Keratinocyte (primary cell): ENCODE measurements around the gene HOXC12. TPM values are rescaled to one million over a fixed set of nuclear protein-coding genes. Genes with fewer than 3 reads are reported as not detected.

ENCODE experiments used
- DNase-seq: peaks from one replicate; pipeline ENCODE4 v3.0.0-alpha.2; 2011; ENCODE audit warnings: low read depth, missing footprints, low spot score
- FAIRE-seq: peaks from 2 replicates; lab custom pipeline; 2011; peaks lifted over from hg19 to GRCh38; lab: Jason Lieb, UNC
- H2AFZ ChIP-seq: 2 replicates; pipeline ENCODE4 v1.6.0; 2012; ENCODE audit warnings: low read length, control low read depth, inconsistent platforms; ENCODE audit not compliant: control insufficient read depth
- H3K27ac ChIP-seq: 2 replicates; pipeline ENCODE4 v1.5.1; 2011; ENCODE audit warnings: low read length; ENCODE audit not compliant: control insufficient read depth, insufficient read depth
- H3K27me3 ChIP-seq: 3 replicates; pipeline ENCODE4 v1.6.0; 2011; ENCODE audit warnings: low read length; ENCODE audit not compliant: control insufficient read depth, insufficient read depth; ENCODE audit errors: extremely low read depth
- H3K36me3 ChIP-seq, 2 experiments: 2 replicates in 1 of 2; 3 replicates in 1 of 2; pipeline ENCODE4 v1.5.1; 2011; ENCODE audit warnings: low read length in 2 of 2, mild to moderate bottlenecking in 1 of 2; ENCODE audit not compliant: control insufficient read depth in 2 of 2, insufficient read depth in 2 of 2; ENCODE audit errors: extremely low read depth in 1 of 2
- H3K4me1 ChIP-seq: 3 replicates; pipeline ENCODE4 v1.5.1; 2011; ENCODE audit warnings: low read length; ENCODE audit not compliant: control insufficient read depth, insufficient read depth; ENCODE audit errors: extremely low read depth
- H3K4me2 ChIP-seq: 3 replicates; pipeline ENCODE4 v1.6.0; 2011; ENCODE audit warnings: low read depth, low read length; ENCODE audit not compliant: control insufficient read depth, insufficient read depth; ENCODE audit errors: extremely low read depth
- H3K4me3 ChIP-seq, 3 experiments: fragments of 200-600 bp in 1 of 3; sonication (generic) in 1 of 3; 2 replicates in 2 of 3; 3 replicates in 1 of 3; pipeline ENCODE4 v1.5.1; 2011 to 2016; ENCODE audit warnings: low read length in 3 of 3, mild to moderate bottlenecking in 3 of 3, control low read depth in 2 of 3, inconsistent platforms in 1 of 3, low read depth in 1 of 3, mixed read lengths in 1 of 3, mixed run types in 1 of 3, moderate library complexity in 1 of 3; ENCODE audit not compliant: control insufficient read depth in 2 of 3, insufficient read depth in 2 of 3; ENCODE audit errors: extremely low read depth in 1 of 3
- H3K79me2 ChIP-seq: 2 replicates; pipeline ENCODE4 v1.6.0; 2012; ENCODE audit warnings: low read length; ENCODE audit not compliant: control insufficient read depth, insufficient read depth
- H3K9ac ChIP-seq: 3 replicates; pipeline ENCODE4 v1.6.0; 2011; ENCODE audit warnings: low read length; ENCODE audit not compliant: control insufficient read depth, insufficient read depth; ENCODE audit errors: extremely low read depth
- H3K9me1 ChIP-seq: 3 replicates; pipeline ENCODE4 v1.6.0; 2011; ENCODE audit warnings: low read length; ENCODE audit not compliant: control insufficient read depth, insufficient read depth; ENCODE audit errors: extremely low read depth
- H3K9me3 ChIP-seq: 2 replicates; pipeline ENCODE4 v1.5.1; 2012; ENCODE audit warnings: low read depth, low read length; ENCODE audit not compliant: control insufficient read depth
- H4K20me1 ChIP-seq: 3 replicates; pipeline ENCODE4 v1.6.0; 2011; ENCODE audit warnings: low read length; ENCODE audit not compliant: control insufficient read depth, insufficient read depth; ENCODE audit errors: extremely low read depth
- EZH2 ChIP-seq: IDR thresholded peaks from one replicate; pipeline ENCODE4 v1.6.1; 2012; ENCODE audit warnings: inconsistent platforms, mild to moderate bottlenecking, low read length, moderate library complexity
- dilution Hi-C: fragments of 300-500 bp; cut with MboI; formaldehyde crosslinking; loops from one replicate; pipeline ENCODE4 v1.7.0; 2020; ENCODE audit warnings: low sequenced_read_pairs; ENCODE audit not compliant: extremely low pct_ligation_motif_present
- polyA plus RNA-seq, 5 experiments: library from polyadenylated mRNA; depleted of rRNA in 3 of 5; stranded (reverse) in 3 of 5; stranded (forward) in 1 of 5; unstranded in 1 of 5; fragments of >200 nt; gene quantifications; 1 replicate in 1 of 5; 2 replicates in 3 of 5; 3 replicates in 1 of 5; pipeline versions ENCODE4 v1.2.1 to v1.2.3, GENCODE V29; 2011 to 2012; ENCODE audit warnings: missing spikeins in 2 of 5, low read depth in 1 of 5, low replicate concordance in 1 of 5
- TF ChIP-seq, protein P1 (sequence below), 3 experiments: IDR thresholded peaks in 1 of 3; conservative IDR thresholded peaks in 1 of 3; optimal IDR thresholded peaks in 1 of 3; 2 replicates in 2 of 3; 3 replicates in 1 of 3; pipeline versions ENCODE3 to v1.5.1; 2011; ENCODE audit warnings: low read length in 3 of 3, mild to moderate bottlenecking in 3 of 3, moderate library complexity in 2 of 3, control low read depth in 1 of 3, inconsistent platforms in 1 of 3; ENCODE audit not compliant: insufficient read depth in 2 of 3; ENCODE audit errors: extremely low read depth in 1 of 3

Gene HOXC12
- polyA plus RNA-seq, 1 donor (not counting 4 experiments of a cell fraction or from before 2014, with no cell fraction given), result 0.47 TPM

DNA sequence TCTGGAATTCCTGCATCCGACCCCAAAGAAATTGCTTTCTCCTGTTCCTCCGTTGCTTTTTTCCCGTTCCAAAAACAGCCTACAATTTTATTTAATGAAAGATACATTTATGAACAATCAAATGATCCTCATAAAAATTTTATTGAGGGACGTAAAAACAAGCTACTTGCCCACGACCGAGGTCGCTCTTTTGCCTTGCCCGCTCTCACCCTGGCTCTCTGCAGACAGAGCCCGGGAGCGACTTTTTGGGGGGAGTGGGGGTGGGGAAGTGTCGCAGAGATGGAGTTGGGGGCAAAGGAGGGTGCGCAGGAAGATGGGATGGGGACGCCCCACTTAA is 44.2 kb downstream of the HOXC12 start:
- peaks cover 75% of the 10 kb centered on the region for H3K79me2 ChIP-seq
- peak overlapping the region; percentile 96 for H3K27ac ChIP-seq
- dilution Hi-C loops, result no loop called here
- no peaks in the 10 kb centered on the region for H3K27me3 ChIP-seq
- peaks cover 32% of the 10 kb centered on the region for H3K4me1 ChIP-seq
- H3K9ac ChIP-seq, result peak overlapping the region; percentile 98
- DNase-seq (no peak), FAIRE-seq (no peak)
- H3K4me3 ChIP-seq, result peak overlapping the region; percentile 51 to 96 (median 82)
- H3K4me2 ChIP-seq, result peak overlapping the region; percentile 94
- TF ChIP-seq, protein P1, sequence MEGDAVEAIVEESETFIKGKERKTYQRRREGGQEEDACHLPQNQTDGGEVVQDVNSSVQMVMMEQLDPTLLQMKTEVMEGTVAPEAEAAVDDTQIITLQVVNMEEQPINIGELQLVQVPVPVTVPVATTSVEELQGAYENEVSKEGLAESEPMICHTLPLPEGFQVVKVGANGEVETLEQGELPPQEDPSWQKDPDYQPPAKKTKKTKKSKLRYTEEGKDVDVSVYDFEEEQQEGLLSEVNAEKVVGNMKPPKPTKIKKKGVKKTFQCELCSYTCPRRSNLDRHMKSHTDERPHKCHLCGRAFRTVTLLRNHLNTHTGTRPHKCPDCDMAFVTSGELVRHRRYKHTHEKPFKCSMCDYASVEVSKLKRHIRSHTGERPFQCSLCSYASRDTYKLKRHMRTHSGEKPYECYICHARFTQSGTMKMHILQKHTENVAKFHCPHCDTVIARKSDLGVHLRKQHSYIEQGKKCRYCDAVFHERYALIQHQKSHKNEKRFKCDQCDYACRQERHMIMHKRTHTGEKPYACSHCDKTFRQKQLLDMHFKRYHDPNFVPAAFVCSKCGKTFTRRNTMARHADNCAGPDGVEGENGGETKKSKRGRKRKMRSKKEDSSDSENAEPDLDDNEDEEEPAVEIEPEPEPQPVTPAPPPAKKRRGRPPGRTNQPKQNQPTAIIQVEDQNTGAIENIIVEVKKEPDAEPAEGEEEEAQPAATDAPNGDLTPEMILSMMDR (optimal IDR thresholded peaks at IDR 0.05 in 1 of 3, IDR thresholded peaks at IDR 0.05 in 1 of 3, conservative IDR thresholded peaks at IDR 0.05 in 1 of 3; ENCODE audit: extremely low read depth in 1 of 3, insufficient read depth in 2 of 3, low read length in 3 of 3), result no peak
- no peak for TF ChIP-seq EZH2
- peaks cover 0 to 6% of the 10 kb centered on the region in 2 experiments for H3K36me3 ChIP-seq
- H2AFZ ChIP-seq, result no peak overlapping the region
- H3K9me1 ChIP-seq, result no peaks in the 10 kb centered on the region
- H3K9me3 ChIP-seq, result no peaks in the 10 kb centered on the region
- H4K20me1 ChIP-seq, result no peaks in the 10 kb centered on the region

DNA sequence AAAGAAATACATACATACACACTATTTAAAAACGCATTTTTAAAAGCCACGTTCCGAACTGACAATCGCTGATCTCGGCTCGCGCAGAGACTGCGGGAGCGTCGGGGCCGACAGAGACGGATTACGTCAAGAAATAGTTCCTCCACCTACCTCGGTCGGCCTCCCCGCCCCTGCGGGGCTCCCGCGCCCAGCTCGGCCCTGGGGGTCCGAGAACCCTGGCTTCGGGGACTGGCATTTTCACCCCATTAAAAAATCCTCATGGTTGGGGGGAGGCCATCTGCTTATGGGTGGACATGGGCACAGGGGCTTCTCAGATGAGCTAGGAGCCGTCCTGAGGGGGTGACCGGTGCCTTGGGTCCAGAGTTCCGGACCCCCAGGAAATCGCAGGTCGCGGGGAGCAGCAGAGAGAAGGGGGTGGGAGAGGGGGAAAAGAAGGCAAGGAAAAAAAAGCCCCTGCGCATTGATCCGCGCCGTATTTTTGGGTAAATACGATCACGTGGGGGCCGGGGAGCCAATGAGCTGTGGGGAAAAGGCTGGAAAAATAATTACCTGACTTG is 44.9 kb downstream of the HOXC12 start:
- peak overlapping the region; percentile 94 for H3K4me2 ChIP-seq
- peaks cover 70% of the 10 kb centered on the region for H3K79me2 ChIP-seq
- H4K20me1 ChIP-seq, result no peaks in the 10 kb centered on the region
- TF ChIP-seq, protein P1 (optimal IDR thresholded peaks at IDR 0.05 in 1 of 3, IDR thresholded peaks at IDR 0.05 in 1 of 3, conservative IDR thresholded peaks at IDR 0.05 in 1 of 3; ENCODE audit: extremely low read depth in 1 of 3, insufficient read depth in 2 of 3, low read length in 3 of 3), result no peak
- no peak for TF ChIP-seq EZH2
- dilution Hi-C loops, result no loop called here
- H2AFZ ChIP-seq, result peak overlapping the region; percentile 64
- peak overlapping the region; percentile 96 for H3K27ac ChIP-seq
- no peaks in the 10 kb centered on the region for H3K9me3 ChIP-seq
- H3K4me1 ChIP-seq, result peaks cover 32% of the 10 kb centered on the region
- no peaks in the 10 kb centered on the region for H3K27me3 ChIP-seq
- H3K9ac ChIP-seq, result peak overlapping the region; percentile 98
- DNase-seq (no peak), FAIRE-seq (no peak)
- peaks cover 0 to 6% of the 10 kb centered on the region in 2 experiments for H3K36me3 ChIP-seq
- H3K9me1 ChIP-seq, result no peaks in the 10 kb centered on the region
- H3K4me3 ChIP-seq, result peak overlapping the region; percentile 80 to 96 (median 82)
